Measurements from ENCODE around the gene VPS37B.

Gene VPS37B

DNA sequence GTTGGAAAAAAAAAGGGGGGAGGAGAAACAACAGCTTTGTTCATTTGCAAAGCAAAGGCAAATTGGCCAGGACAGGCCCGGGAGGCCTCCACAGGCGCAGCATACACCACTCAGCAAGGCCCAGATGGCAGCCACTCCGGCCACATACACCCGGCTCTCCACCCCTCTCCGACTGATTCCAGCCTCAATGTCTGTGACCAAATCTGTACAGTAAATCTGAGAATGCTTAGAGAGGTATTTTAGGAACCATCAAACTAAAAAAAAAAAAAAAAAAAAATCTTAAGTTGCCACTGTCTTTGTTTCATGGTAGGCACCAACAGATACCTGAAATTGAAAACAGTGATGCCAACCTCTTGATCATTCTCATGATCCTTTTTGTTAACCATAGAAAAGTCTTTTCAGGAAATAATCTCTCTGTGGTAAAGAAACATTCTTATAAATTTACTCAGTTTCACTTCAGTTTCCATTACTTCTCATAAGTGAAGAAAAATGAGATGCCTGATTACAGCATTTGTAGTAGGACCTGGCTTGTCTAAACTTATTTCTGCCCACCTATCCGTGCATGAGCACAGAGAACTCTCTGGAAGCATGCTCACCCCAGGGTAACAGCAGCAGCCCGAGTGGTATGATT is 20.2 kb downstream of the VPS37B start:
- Histone ChIP-seq H3K36me3 (replicated peaks; ENCODE audit: low read depth, low read length) (no peaks in the 10 kb centered on the region), H2AFZ (ENCODE audit: low read depth, low read length) (no peak overlapping the region), H3K9me3 (ENCODE audit: insufficient read depth, low read length) (no peaks in the 10 kb centered on the region), H3K27ac (ENCODE audit: low read length) (no peak overlapping the region), H3K4me3 (ENCODE audit: low read length) (0 out of 2 replicates have a peak overlapping the region, but pooled peaks have one; percentile 10), H3K4me1 (ENCODE audit: low read length) (peaks cover 27% of the 10 kb centered on the region), H3K4me2 (ENCODE audit: low read length) (peak overlapping the region; percentile 54), H4K20me1 (ENCODE audit: insufficient read depth, low read length) (peaks cover 18% of the 10 kb centered on the region), H3K27me3 (ENCODE audit: low read depth, low read length) (peaks cover 80% of the 10 kb centered on the region), H3K79me2 (ENCODE audit: low read length) (no peaks in the 10 kb centered on the region), H3K9ac (ENCODE audit: low read length) (no peak overlapping the region)
- no peak for TF ChIP-seq EZH2phosphoT487 (IDR thresholded peaks at IDR 0.05; ENCODE audit: low read depth)
- TF ChIP-seq, protein P1, sequence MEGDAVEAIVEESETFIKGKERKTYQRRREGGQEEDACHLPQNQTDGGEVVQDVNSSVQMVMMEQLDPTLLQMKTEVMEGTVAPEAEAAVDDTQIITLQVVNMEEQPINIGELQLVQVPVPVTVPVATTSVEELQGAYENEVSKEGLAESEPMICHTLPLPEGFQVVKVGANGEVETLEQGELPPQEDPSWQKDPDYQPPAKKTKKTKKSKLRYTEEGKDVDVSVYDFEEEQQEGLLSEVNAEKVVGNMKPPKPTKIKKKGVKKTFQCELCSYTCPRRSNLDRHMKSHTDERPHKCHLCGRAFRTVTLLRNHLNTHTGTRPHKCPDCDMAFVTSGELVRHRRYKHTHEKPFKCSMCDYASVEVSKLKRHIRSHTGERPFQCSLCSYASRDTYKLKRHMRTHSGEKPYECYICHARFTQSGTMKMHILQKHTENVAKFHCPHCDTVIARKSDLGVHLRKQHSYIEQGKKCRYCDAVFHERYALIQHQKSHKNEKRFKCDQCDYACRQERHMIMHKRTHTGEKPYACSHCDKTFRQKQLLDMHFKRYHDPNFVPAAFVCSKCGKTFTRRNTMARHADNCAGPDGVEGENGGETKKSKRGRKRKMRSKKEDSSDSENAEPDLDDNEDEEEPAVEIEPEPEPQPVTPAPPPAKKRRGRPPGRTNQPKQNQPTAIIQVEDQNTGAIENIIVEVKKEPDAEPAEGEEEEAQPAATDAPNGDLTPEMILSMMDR (IDR thresholded peaks at IDR 0.05; ENCODE audit: low read depth, low read length) = no peak

DNA sequence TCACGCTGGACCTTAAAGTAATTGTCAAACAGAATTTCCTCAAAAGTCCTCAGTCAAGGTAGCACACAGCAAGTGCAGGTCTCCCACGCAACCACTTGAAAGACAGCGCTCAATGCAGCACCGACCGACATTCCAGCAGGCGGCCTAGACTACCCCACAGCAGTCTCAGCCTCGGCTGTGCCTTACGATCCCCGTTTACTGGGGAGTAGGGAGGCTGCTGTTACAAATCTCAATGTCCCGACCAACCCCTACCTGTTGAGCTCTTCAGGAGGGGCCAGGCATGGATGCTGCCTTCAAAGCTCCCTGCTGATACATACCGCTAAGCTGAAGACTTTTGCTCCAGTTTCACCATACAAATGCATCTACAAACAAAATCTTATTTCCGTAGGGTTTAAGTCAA is 21.8 kb downstream of the VPS37B start:
- no peak overlapping the region for H3K9ac ChIP-seq (ENCODE audit: low read length)

DNA sequence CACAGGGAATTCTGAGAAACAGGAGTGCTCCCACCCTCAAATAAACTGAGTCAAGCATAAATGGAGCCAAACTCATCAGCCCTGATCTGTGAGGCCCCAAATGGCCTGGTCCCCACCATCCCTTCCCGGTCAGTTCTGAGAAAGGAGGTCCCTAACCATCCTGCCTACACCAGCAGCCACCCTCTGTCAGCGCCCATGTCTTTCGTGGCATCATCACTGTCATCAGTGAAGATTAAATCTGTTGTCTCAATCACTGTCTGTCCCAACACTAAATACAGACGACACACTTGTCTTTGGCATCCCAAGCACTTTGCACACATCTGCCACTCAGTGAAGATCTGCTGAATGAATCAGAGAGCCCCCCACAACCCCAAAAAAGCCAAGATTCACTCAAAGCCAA is 22.4 kb downstream of the VPS37B start:
- H2AFZ ChIP-seq (ENCODE audit: low read depth, low read length) = no peak overlapping the region
- no peak overlapping the region for H3K27ac ChIP-seq (ENCODE audit: low read length)
- H3K9me3 ChIP-seq (ENCODE audit: insufficient read depth, low read length) = no peaks in the 10 kb centered on the region
- no peak overlapping the region for H3K4me2 ChIP-seq (ENCODE audit: low read length)
- H3K9ac ChIP-seq (ENCODE audit: low read length) = no peak overlapping the region
- peaks cover 82% of the 10 kb centered on the region for H3K27me3 ChIP-seq (ENCODE audit: low read depth, low read length)
- peaks cover 11% of the 10 kb centered on the region for H4K20me1 ChIP-seq (ENCODE audit: insufficient read depth, low read length)
- H3K4me3 ChIP-seq (ENCODE audit: low read length) = no peak overlapping the region
- no peak for TF ChIP-seq EZH2phosphoT487 (IDR thresholded peaks at IDR 0.05; ENCODE audit: low read depth)
- TF ChIP-seq, protein P1 (IDR thresholded peaks at IDR 0.05; ENCODE audit: low read depth, low read length) = no peak
- H3K79me2 ChIP-seq (ENCODE audit: low read length) = no peaks in the 10 kb centered on the region
- peaks cover 27% of the 10 kb centered on the region for H3K4me1 ChIP-seq (ENCODE audit: low read length)
- no peaks in the 10 kb centered on the region for H3K36me3 ChIP-seq (replicated peaks; ENCODE audit: low read depth, low read length)

More for the DNA sequence above, 21.8 kb downstream of the VPS37B start:
- H3K4me1 ChIP-seq (ENCODE audit: low read length) = peaks cover 27% of the 10 kb centered on the region
- H3K27me3 ChIP-seq (ENCODE audit: low read depth, low read length) = peaks cover 80% of the 10 kb centered on the region
- no peaks in the 10 kb centered on the region for H3K36me3 ChIP-seq (replicated peaks; ENCODE audit: low read depth, low read length)
- H3K4me3 ChIP-seq (ENCODE audit: low read length) = no peak overlapping the region
- no peaks in the 10 kb centered on the region for H3K79me2 ChIP-seq (ENCODE audit: low read length)
- H2AFZ ChIP-seq (ENCODE audit: low read depth, low read length) = no peak overlapping the region
- H3K27ac ChIP-seq (ENCODE audit: low read length) = no peak overlapping the region
- H4K20me1 ChIP-seq (ENCODE audit: insufficient read depth, low read length) = peaks cover 11% of the 10 kb centered on the region
- TF ChIP-seq EZH2phosphoT487 (IDR thresholded peaks at IDR 0.05; ENCODE audit: low read depth) = no peak
- TF ChIP-seq, protein P1 (IDR thresholded peaks at IDR 0.05; ENCODE audit: low read depth, low read length) = no peak
- no peaks in the 10 kb centered on the region for H3K9me3 ChIP-seq (ENCODE audit: insufficient read depth, low read length)
- H3K4me2 ChIP-seq (ENCODE audit: low read length) = no peak overlapping the region

DNA sequence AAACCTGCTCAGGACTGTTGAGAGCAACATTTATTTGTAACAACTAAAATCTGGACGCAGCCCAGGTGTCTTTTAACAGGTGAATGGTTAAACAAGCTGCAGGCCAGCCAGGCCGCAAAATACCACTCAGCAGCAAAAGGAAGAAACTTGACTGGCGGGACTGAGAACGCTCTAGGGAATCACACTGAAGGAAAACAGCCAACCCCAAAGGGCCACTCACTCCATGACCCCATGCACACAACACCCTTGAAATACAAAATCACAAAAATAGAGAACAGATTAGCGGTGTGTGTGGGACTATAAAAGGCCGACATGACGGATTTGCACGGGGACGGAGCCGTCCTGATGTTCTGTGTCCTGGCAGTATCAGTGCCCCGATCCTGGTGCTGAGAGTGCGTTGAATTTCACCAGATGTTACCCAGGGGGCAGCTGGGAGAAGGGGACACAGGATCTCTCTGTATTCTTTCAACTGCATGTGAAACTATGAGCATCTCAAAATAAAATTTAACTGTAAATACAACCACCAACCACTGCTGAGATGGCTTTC is 23.0 kb downstream of the VPS37B start:
- Histone ChIP-seq H3K4me2 (ENCODE audit: low read length) (no peak overlapping the region), H3K4me1 (ENCODE audit: low read length) (peaks cover 27% of the 10 kb centered on the region), H3K4me3 (ENCODE audit: low read length) (no peak overlapping the region), H3K36me3 (replicated peaks; ENCODE audit: low read depth, low read length) (no peaks in the 10 kb centered on the region), H3K79me2 (ENCODE audit: low read length) (no peaks in the 10 kb centered on the region), H4K20me1 (ENCODE audit: insufficient read depth, low read length) (peaks cover 11% of the 10 kb centered on the region), H3K27ac (ENCODE audit: low read length) (no peak overlapping the region), H3K9me3 (ENCODE audit: insufficient read depth, low read length) (no peaks in the 10 kb centered on the region), H2AFZ (ENCODE audit: low read depth, low read length) (no peak overlapping the region), H3K27me3 (ENCODE audit: low read depth, low read length) (peaks cover 84% of the 10 kb centered on the region), H3K9ac (ENCODE audit: low read length) (no peak overlapping the region)
- TF ChIP-seq, protein P1 (IDR thresholded peaks at IDR 0.05; ENCODE audit: low read depth, low read length) = no peak
- no peak for TF ChIP-seq EZH2phosphoT487 (IDR thresholded peaks at IDR 0.05; ENCODE audit: low read depth)
